Aorta (tissue), 5 donors: ENCODE results near the gene PHEX. TPM values are rescaled to one million over a fixed set of nuclear protein-coding genes. Genes with fewer than 3 reads are reported as not detected.

Experiments
- ATAC-seq: fragments of 200-7000 bp; cut with Tn5 transposase; one replicate; pipeline ENCODE4 v1.9.1; 2022; ENCODE audit warnings: moderate library complexity; ENCODE audit not compliant: low FRiP score
- DNase-seq, 2 donors: peaks; one replicate each; pipeline ENCODE4 v3.0.0-alpha.2; 2020
- H3K27ac ChIP-seq, 2 donors: one replicate each; pipeline ENCODE4 v1.5.1; 2013; ENCODE audit warnings: low read length in 2 of 2, mild to moderate bottlenecking in 2 of 2, moderate library complexity in 2 of 2, control low read depth in 1 of 2, inconsistent platforms in 1 of 2, low read depth in 1 of 2
- H3K27me3 ChIP-seq, 2 donors: one replicate each; pipeline ENCODE4 v1.6.1; 2013; ENCODE audit warnings: control low read depth in 1 of 2, low read length in 1 of 2, mild to moderate bottlenecking in 1 of 2, moderate library complexity in 1 of 2; ENCODE audit not compliant: insufficient read depth in 2 of 2, control insufficient read depth in 1 of 2
- H3K36me3 ChIP-seq, 2 donors: one replicate each; pipeline ENCODE4 v1.6.1; 2013; ENCODE audit warnings: control low read depth in 1 of 2, low read length in 1 of 2, mild to moderate bottlenecking in 1 of 2; ENCODE audit not compliant: insufficient read depth in 2 of 2, control insufficient read depth in 1 of 2
- H3K4me1 ChIP-seq, 2 donors: one replicate each; pipeline ENCODE4 v1.6.1; 2013; ENCODE audit warnings: low read length in 2 of 2, control low read depth in 1 of 2, mild to moderate bottlenecking in 1 of 2, moderate library complexity in 1 of 2; ENCODE audit not compliant: insufficient read depth in 2 of 2, control insufficient read depth in 1 of 2
- H3K4me3 ChIP-seq, 2 donors: one replicate each; pipeline ENCODE4 v1.5.1; 2013; ENCODE audit warnings: low read length in 2 of 2, control low read depth in 1 of 2, mild to moderate bottlenecking in 1 of 2
- H3K9me3 ChIP-seq: one replicate; pipeline ENCODE4 v1.6.1; 2013; ENCODE audit warnings: mild to moderate bottlenecking, low read length; ENCODE audit not compliant: control insufficient read depth
- WGBS, 2 donors: extraction: QIAGEN DNeasy Blood & Tissue Kit; methylation state at CpG; one replicate each; pipeline ENCODE4 v1.1.7; 2013; 5-methylcytosine and 5-hydroxymethylcytosine counted together
- intact Hi-C, 2 donors: fragments of 100-400 bp; cut with DNase I; formaldehyde crosslinking; loops; one replicate each; pipeline versions ENCODE4 v1.14.2 to v1.15.0; 2022
- polyA plus RNA-seq, 2 donors: library from polyadenylated mRNA; stranded (reverse); fragments of 200-250 nt; gene quantifications; one replicate each; pipeline ENCODE4 v1.2.3, GENCODE V29; 2013
- total RNA-seq, 2 donors: library from RNA; stranded (reverse); fragmentation: NEBNext Ultra II Directional; extraction: Animal tissue kit (Norgen Biotek cat#: 25700); gene quantifications; one replicate each; pipeline ENCODE4 v1.2.1, GENCODE V29; 2021
- donor health status: healthy with polysubstance abuse.
- donor health status: Bipolar disorder and iron deficiency.
- donor health status: DM: no; HTN: no; CAD: no.
- donor health status: DM: no; HTN: no; CAD: no.
- donor health status: DM: yes; HTN: yes; CAD: no.

Gene PHEX
- total and polyA plus RNA-seq, 4 donors: 0.13 to 0.39 (median 0.13) TPM; not detected in 1

- H3K4me3 ChIP-seq: no peak overlapping the region
- intact Hi-C loops: no loop called here
- no peak overlapping the region for H3K27ac ChIP-seq
- 65 to 75% methylated on average over 3 of the region's 3 CpGs for whole genome bisulfite sequencing, 2 donors
- H3K36me3 ChIP-seq: no peaks in the 10 kb centered on the region
- H3K27me3 ChIP-seq: no peaks in the 10 kb centered on the region
- ATAC-seq (no peak), DNase-seq (no peak)
- no peaks in the 10 kb centered on the region for H3K4me1 ChIP-seq
- no peaks in the 10 kb centered on the region for H3K9me3 ChIP-seq
Observed at GRCh38 chrX:22164770-22165388, 132.8 kb downstream of the PHEX start.

- H3K4me1 ChIP-seq: no peaks in the 10 kb centered on the region
- 56 to 87% methylated on average over 4 of the region's 4 CpGs for WGBS, 2 donors
- H3K36me3 ChIP-seq: no peaks in the 10 kb centered on the region
- ATAC-seq: no peak
- no peaks in the 10 kb centered on the region for H3K9me3 ChIP-seq
- no peak overlapping the region for H3K4me3 ChIP-seq
- H3K27me3 ChIP-seq: no peaks in the 10 kb centered on the region
- intact Hi-C loops: no loop called here
- DNase-seq: no peak
- H3K27ac ChIP-seq: no peak overlapping the region
Observed at GRCh38 chrX:22165732-22166457, 133.8 kb downstream of the PHEX start.

DNA sequence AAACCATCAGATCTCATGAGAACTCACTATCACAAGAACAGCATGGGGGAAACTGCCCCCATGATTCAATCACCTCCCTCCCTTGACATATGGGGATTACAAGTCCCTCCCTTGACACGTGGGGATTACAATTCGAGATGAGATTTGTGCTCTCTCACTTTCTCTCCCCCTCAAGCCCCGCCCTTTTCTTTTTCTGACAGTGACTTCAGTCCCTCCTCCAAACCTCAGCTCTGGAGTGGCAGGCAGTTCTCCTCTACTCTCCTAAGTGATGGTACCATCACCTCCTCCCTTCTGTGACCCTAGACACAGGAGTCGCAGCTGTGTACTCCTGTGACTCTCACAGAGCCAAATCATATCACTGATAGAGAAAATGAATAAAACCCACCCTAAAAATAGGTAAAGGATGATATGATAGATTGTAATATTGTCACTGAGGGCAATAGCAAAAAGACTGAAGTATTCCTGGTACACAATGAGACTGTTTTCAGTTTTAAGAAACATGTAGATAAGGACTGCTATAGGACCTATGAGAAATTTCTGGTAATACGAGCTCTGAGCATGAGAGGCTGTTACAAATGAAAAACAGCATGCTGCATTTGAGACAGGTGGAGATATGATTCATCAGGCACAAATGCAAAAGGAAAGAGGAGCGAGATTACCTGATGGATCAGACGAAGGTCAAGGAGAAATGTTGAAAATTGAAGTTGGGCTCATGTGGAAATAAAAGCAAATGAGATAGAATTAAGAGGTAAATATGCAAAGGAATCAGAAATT is 139.3 kb downstream of the PHEX start:
- Histone ChIP-seq H3K9me3 (no peaks in the 10 kb centered on the region), H3K36me3 (no peaks in the 10 kb centered on the region), H3K4me1 (no peaks in the 10 kb centered on the region), H3K4me3 (no peak overlapping the region), H3K27ac (no peak overlapping the region), H3K27me3 (no peaks in the 10 kb centered on the region)
- intact Hi-C loops: no loop called here
- ATAC-seq: no peak
- 64 to 74% methylated on average over 7 of the region's 7 CpGs for WGBS, 2 donors
- DNase-seq: no peak

DNA sequence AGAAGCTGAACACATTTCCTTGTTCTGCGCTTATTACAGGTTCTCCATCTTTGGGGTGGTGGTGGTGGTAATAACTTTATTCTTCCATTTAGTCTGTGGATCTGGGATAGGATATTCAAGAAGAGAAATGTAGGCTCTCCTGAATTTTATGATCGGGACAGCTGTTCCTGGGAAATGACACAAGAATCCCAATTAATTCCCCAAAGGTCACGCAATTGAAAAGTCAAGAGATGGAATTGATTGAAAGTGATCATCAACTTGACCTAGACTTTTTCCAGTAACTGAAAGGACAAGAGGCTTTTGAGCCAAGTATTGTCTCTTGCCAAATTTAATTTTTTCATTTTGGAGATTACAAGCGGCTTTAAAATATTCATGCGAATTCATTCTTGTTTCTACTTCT is 141.8 kb downstream of the PHEX start:
- H3K27me3 ChIP-seq: no peaks in the 10 kb centered on the region
- DNase-seq (no peak), ATAC-seq (no peak)
- no peaks in the 10 kb centered on the region for H3K9me3 ChIP-seq
- intact Hi-C loops: no loop called here
- no peaks in the 10 kb centered on the region for H3K4me1 ChIP-seq
- WGBS, 2 donors: 71 to 76% methylated on average over 5 of the region's 5 CpGs
- no peaks in the 10 kb centered on the region for H3K36me3 ChIP-seq
- no peak overlapping the region for H3K4me3 ChIP-seq
- no peak overlapping the region for H3K27ac ChIP-seq

DNA sequence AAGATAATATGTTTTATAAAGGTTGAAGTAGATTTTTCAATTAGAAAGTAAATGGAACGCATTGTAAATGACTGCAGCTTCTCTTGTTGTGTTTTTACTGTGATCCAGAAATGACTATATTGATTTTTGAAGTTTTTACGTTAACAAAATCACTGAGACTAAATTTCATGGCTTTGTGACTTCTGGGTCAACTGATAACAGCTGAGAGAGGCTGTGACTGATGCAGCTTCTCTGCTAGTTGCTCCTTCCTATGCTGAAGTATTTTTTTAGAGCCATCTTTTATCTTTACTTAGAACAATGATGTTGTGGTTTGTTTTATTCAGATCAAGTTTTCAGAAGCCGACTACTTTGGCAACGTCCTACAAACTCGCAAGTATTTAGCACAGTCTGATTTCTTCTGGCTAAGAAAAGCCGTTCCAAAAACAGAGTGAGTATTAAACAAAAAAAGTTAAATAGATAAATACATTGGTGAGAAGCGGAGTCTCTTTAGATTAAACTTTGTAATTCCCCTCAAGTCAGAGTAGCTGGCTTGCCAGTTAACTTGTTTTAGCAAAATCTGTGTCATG is 145.9 kb downstream of the PHEX start:
- DNase-seq (no peak), ATAC-seq (no peak)
- Histone ChIP-seq H3K27me3 (no peaks in the 10 kb centered on the region), H3K4me1 (no peaks in the 10 kb centered on the region), H3K36me3 (no peaks in the 10 kb centered on the region), H3K9me3 (peaks cover 1% of the 10 kb centered on the region), H3K27ac (no peak overlapping the region), H3K4me3 (no peak overlapping the region)
- 30 to 32% methylated on average over 7 of the region's 7 CpGs for WGBS, 2 donors
- intact Hi-C loops: no loop called here

GRCh38 chrX:22184096-22184495 is 152.0 kb downstream of the PHEX start:
- Histone ChIP-seq H3K9me3 (peaks cover 1% of the 10 kb centered on the region), H3K27me3 (no peaks in the 10 kb centered on the region), H3K4me1 (no peaks in the 10 kb centered on the region), H3K4me3 (no peak overlapping the region), H3K27ac (no peak overlapping the region), H3K36me3 (no peaks in the 10 kb centered on the region)
- DNase-seq: no peak
- 25 to 45% methylated on average over 2 of the region's 2 CpGs for WGBS, 2 donors
- no peak for ATAC-seq
- intact Hi-C loops: no loop called here

DNA sequence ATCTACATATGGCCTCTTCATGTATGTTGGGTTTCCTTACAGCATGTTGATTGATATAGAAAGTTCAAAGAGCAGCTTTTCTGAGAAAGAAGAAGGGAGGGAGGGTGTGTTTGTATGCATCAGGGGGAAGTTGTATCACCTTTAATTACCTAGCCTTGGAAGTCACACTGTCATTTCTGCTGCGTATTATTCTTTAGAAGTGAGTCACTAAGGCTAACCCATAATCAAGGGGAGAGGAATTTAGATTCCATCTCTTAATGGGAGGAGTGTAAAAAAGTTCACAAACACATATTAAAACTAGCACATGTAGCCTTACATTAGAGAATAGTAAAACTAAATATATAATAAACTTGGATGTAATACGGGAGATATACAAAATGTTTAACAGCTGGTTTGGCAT is 154.0 kb downstream of the PHEX start:
- Histone ChIP-seq H3K27me3 (no peaks in the 10 kb centered on the region), H3K27ac (no peak overlapping the region), H3K9me3 (no peaks in the 10 kb centered on the region), H3K4me1 (no peaks in the 10 kb centered on the region), H3K36me3 (no peaks in the 10 kb centered on the region), H3K4me3 (no peak overlapping the region)
- 81 to 83% methylated on average over 2 of the region's 2 CpGs for WGBS, 2 donors
- intact Hi-C loops: no loop called here
- DNase-seq: no peak
- ATAC-seq: no peak

GRCh38 chrX:22192419-22193060 is 160.4 kb downstream of the PHEX start:
- DNase-seq: peak; percentile 72 to 79
- Histone ChIP-seq H3K27ac (no peak overlapping the region), H3K27me3 (no peaks in the 10 kb centered on the region), H3K36me3 (no peaks in the 10 kb centered on the region), H3K4me1 (no peaks in the 10 kb centered on the region), H3K4me3 (no peak overlapping the region), H3K9me3 (no peaks in the 10 kb centered on the region)
- ATAC-seq: peak; percentile 63
- intact Hi-C loops: loop anchor here in 1 of 2 donors (5.0 kb wide), 1 partner anchor 110 kb away; no protein-coding TSS in a partner anchor
- WGBS, 2 donors: 22 to 31% methylated on average over 13 of the region's 13 CpGs
